ENCODE results near the gene SERAC1.

Gene SERAC1

DNA sequence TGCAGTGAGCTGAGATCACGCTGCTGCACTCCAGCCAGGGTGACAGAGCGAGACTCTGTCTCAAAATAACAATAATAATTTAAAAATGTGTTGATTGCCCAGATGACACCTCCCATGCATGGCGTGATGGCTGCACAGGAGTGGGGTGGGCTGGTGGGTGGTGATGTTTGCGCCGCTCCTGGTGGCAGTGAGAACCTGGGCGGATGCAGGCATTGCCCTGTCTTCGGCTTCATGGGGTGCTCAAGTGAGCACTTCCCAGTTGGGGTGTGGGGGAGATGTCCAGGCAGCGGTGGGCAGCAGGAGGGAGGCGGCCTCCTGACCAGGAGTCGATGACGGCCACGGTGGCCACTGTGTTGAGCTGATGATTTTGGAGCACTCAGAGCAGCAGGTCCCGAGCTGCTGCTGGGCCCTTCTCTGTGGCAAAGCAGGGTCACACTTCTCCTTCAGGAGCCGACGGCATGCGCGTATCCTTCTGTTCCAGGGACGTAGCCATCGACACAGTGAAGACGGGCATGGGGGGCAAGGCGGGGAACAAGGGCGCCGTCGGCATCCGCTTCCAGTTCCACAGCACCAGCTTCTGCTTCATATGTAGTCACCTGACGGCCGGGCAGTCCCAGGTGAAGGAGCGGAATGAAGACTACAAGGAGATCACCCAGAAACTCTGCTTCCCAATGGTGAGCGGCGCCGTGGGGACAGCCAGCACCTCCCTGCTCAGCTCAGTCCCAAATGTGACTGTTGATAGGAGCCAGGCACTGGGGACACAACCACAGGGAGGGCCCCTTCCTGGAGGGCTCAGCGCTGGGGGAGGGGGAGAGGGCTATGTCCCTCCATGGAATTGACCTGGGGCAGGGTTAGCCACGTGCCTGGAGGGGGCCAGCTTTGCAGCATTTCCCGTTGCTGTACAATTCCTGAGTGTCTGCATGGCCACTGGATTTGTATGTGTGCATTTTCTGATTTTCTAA, 96.7 kb downstream of the SERAC1 start:
- Mint-ChIP-seq H3K36me3 (ENCODE audit: low read depth) (peaks cover 35% of the 10 kb centered on the region), H3K4me3 (no peak overlapping the region), H3K27ac (peak overlapping the region in 1 of 3 experiments; percentile 18), H3K27me3 (ENCODE audit: low read depth) (no peaks in the 10 kb centered on the region), H3K4me1 (peaks cover 11% of the 10 kb centered on the region), H3K9me3 (no peaks in the 10 kb centered on the region)
- TF ChIP-seq, protein P1, sequence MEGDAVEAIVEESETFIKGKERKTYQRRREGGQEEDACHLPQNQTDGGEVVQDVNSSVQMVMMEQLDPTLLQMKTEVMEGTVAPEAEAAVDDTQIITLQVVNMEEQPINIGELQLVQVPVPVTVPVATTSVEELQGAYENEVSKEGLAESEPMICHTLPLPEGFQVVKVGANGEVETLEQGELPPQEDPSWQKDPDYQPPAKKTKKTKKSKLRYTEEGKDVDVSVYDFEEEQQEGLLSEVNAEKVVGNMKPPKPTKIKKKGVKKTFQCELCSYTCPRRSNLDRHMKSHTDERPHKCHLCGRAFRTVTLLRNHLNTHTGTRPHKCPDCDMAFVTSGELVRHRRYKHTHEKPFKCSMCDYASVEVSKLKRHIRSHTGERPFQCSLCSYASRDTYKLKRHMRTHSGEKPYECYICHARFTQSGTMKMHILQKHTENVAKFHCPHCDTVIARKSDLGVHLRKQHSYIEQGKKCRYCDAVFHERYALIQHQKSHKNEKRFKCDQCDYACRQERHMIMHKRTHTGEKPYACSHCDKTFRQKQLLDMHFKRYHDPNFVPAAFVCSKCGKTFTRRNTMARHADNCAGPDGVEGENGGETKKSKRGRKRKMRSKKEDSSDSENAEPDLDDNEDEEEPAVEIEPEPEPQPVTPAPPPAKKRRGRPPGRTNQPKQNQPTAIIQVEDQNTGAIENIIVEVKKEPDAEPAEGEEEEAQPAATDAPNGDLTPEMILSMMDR (IDR thresholded peaks at IDR 0.05; ENCODE audit: unreplicated experiment in 3 of 3): no peak

DNA sequence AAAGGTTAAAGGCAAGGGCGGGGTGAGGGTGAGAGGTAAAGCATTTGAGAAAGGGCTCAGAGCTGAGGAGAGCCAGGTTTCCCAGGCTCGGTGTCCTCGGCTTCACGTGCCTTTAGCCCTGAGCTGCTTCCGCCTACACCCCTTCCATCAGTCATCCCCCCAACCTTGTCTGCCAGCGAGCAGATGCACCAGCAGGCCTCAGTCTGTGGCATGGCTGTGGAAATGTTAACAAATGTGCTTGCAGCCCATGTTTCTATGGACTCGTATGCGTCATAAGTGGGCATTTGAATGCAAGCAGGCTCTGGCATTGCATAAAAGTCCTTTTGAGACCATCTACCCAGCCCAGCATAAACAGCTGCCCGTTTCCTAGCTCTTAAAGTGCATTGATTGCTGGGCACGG, 97.5 kb downstream of the SERAC1 start:
- H3K27ac Mint-ChIP-seq: no peak overlapping the region
- no peak overlapping the region for H3K4me3 Mint-ChIP-seq
- no peaks in the 10 kb centered on the region for H3K9me3 Mint-ChIP-seq
- H3K4me1 Mint-ChIP-seq: peaks cover 11% of the 10 kb centered on the region
- H3K27me3 Mint-ChIP-seq (ENCODE audit: low read depth): no peaks in the 10 kb centered on the region
- TF ChIP-seq, protein P1 (IDR thresholded peaks at IDR 0.05; ENCODE audit: unreplicated experiment in 3 of 3): no peak
- peaks cover 29% of the 10 kb centered on the region for H3K36me3 Mint-ChIP-seq (ENCODE audit: low read depth)

DNA sequence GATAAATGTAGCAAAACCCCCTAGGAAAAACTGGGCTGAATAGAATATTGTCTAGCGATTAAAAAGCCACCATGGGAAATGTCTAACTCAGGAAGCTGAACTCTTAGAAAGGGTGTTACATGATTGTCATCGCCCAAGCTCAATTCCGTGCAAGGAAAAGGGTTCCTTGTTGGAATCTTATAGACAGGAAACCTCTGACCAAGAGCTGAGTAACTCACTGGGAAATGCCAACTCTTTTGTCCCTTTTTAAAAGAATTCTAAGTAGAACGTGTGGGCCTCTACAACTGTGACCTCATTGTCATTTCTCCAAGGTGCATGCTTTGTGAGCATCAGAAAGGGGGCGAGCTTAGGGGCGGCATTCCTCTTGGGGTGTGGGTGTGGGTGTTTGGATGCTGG, 98.3 kb downstream of the SERAC1 start:
- peaks cover 11% of the 10 kb centered on the region for H3K4me1 Mint-ChIP-seq
- TF ChIP-seq, protein P1 (IDR thresholded peaks at IDR 0.05; ENCODE audit: unreplicated experiment in 3 of 3): no peak
- no peak overlapping the region for H3K27ac Mint-ChIP-seq
- H3K4me3 Mint-ChIP-seq: no peak overlapping the region
- H3K27me3 Mint-ChIP-seq (ENCODE audit: low read depth): no peaks in the 10 kb centered on the region
- no peaks in the 10 kb centered on the region for H3K9me3 Mint-ChIP-seq
- peaks cover 28% of the 10 kb centered on the region for H3K36me3 Mint-ChIP-seq (ENCODE audit: low read depth)

DNA sequence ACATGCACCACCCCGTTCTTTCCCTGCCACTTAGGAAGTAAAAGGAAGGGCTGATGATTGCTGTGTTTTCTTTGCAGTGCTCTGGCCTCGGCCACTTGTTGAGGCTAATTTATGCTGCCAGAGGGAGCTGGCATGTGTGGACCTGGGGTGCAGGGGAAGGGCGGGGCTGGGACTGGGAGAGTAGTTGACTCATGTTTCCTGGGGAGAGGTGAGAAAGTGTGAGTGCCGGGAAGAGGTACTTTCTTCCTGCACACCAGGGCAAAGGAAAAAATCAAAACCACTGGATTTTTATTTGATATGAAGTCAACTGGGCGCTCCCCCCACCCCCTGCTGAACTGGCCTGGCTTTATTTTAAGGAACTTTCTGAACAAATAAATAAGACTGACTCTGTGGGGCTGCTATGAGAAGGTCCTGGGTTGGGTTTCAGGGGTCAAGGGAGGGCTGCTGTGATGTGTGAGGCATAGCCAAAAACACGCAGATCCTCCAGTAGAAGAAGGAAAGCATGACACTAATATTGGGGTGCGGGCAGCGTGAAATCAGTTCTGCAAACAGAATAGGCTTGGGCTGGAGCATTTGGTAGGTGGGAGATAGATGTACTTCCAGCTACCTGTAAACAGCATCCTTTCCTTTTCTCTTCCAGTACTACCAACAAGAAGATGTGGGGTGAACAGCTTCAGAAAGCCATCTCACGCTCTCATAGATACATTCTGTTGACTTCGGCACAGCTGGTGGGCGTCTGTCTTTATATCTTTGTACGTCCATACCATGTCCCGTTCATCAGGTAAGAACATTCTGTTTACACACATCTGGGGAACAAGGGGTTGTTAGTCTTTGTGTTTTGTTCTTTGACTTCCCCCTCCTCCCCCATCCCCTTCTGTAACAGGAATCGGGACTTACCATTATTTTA, 98.9 kb downstream of the SERAC1 start:
- Mint-ChIP-seq H3K36me3 (ENCODE audit: low read depth) (peaks cover 23% of the 10 kb centered on the region), H3K27me3 (ENCODE audit: low read depth) (no peaks in the 10 kb centered on the region), H3K9me3 (no peaks in the 10 kb centered on the region), H3K27ac (no peak overlapping the region), H3K4me3 (no peak overlapping the region), H3K4me1 (peaks cover 11% of the 10 kb centered on the region)
- TF ChIP-seq, protein P1 (IDR thresholded peaks at IDR 0.05; ENCODE audit: unreplicated experiment in 3 of 3): no peak

DNA sequence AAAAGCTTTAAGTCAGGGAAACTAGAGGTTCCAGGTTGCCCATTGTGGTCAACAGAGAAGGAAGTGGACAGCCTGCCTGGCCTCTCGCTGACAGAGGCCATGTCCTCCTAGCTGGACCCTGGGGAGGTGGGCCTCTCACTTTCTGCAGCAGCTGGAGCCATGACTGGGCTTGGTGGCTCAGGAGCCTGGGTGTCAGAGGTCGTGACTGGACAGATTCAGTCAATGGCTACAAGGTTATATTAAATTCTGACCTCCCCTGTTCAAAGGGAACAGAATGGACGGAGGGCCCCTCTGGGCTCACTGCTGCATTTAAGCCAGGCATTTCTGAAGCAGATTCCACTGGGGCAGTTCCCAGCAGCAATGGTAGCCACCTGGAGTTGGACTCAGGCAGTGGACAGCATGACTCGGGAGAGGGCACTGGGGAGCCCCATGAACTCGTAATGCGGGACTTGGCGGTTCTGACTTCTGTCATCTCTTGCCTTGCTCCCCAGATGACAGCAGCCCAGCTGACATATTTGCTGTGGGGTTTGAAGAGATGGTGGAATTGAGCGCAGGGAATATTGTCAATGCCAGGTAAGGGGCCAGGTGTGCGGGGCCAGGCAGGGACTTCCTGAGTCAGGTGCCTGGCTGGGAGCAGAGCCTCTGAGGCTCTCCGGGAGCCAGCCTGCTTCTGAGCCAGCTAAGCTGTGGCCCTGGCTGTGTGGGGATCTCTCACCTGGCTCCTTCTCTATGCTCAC, 99.7 kb downstream of the SERAC1 start:
- TF ChIP-seq, protein P1 (IDR thresholded peaks at IDR 0.05; ENCODE audit: unreplicated experiment in 3 of 3): no peak
- Mint-ChIP-seq H3K4me3 (no peak overlapping the region), H3K9me3 (no peaks in the 10 kb centered on the region), H3K4me1 (peaks cover 5% of the 10 kb centered on the region), H3K36me3 (ENCODE audit: low read depth) (peaks cover 23% of the 10 kb centered on the region), H3K27me3 (ENCODE audit: low read depth) (no peaks in the 10 kb centered on the region), H3K27ac (no peak overlapping the region)

Measured in nephron (organoid).